22Rv1 (cell line): Measurements from ENCODE around the gene UBE2H.

ENCODE experiments used
- ZFX ChIP-seq: fragments of 450-650 bp; IDR thresholded peaks from 2 replicates; pipeline ENCODE4 v1.6.1; 2017; ENCODE audit warnings: antibody characterized with exemption, borderline replicate concordance
- TF ChIP-seq, protein P1 (sequence below): fragments of 450-650 bp; IDR thresholded peaks from 2 replicates; pipeline ENCODE4 v1.5.1; 2017; ENCODE audit warnings: mild to moderate bottlenecking

DNA sequence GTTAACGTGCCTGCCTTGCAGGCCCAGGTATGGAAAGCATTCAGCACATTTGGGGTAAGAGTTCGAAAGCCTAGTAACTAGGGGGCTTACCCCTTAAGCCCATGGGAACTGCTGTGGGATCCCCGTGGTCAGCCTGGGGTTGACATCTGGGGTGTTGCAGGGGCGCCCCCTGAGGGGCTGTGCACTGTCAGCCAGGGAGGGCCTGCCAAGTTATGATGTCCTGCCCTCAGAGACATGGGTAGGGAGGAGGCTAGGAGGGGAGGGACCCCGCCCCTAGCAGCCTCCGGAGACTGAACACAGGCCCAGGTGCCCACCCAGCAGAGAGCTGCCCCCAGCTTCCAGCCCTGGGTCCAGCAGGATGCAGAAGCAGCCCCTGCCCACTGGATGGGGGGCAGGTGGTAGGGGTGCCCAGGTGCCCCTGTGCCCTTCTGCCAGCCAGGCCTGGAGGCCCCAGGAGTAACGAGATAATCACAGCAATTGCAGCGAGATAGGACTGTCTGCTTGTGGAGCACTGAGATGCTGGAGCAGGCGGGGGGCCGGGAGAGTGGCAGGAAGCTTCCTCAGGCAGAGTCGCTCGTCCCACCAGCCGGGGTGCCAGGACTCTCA is 153.3 kb downstream of the UBE2H start:
- TF ChIP-seq, protein P1, sequence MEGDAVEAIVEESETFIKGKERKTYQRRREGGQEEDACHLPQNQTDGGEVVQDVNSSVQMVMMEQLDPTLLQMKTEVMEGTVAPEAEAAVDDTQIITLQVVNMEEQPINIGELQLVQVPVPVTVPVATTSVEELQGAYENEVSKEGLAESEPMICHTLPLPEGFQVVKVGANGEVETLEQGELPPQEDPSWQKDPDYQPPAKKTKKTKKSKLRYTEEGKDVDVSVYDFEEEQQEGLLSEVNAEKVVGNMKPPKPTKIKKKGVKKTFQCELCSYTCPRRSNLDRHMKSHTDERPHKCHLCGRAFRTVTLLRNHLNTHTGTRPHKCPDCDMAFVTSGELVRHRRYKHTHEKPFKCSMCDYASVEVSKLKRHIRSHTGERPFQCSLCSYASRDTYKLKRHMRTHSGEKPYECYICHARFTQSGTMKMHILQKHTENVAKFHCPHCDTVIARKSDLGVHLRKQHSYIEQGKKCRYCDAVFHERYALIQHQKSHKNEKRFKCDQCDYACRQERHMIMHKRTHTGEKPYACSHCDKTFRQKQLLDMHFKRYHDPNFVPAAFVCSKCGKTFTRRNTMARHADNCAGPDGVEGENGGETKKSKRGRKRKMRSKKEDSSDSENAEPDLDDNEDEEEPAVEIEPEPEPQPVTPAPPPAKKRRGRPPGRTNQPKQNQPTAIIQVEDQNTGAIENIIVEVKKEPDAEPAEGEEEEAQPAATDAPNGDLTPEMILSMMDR: no peak
- no peak for TF ChIP-seq ZFX
